ENCODE results near the gene ABCD2. TPM values are rescaled to one million over a fixed set of nuclear protein-coding genes. Genes with fewer than 3 reads are reported as not detected.

The ABCD2 gene
- total RNA-seq, 1 experiment from 2014 or later, result not detected

- ChIA-PET CTCF (no interaction called here), RAD21 (ENCODE audit: low non-redundant PET in 1 of 2, low total read pairs in 2 of 2, uncharacterized antibody in 2 of 2, unreplicated experiment in 2 of 2) (no interaction called here), POLR2A (no interaction called here)
- H3K79me2 ChIP-seq (ENCODE audit: insufficient read depth, low read length), result no peaks in the 10 kb centered on the region
- no peaks in the 10 kb centered on the region for H3K9me2 ChIP-seq (ENCODE audit: insufficient read depth)
- H3K27ac ChIP-seq (ENCODE audit: low read depth, low read length), result no peak overlapping the region
- no TSS peak for BruUV-seq (replicated peaks)
- intact Hi-C loops (cut with micrococcal nuclease), result no loop called here
- no peak for DNase-seq (ENCODE audit: low read depth, low spot score)
- H3K4me3 ChIP-seq (replicated peaks in 1 of 2; ENCODE audit: low read depth in 1 of 2, low read length in 2 of 2), result no peak overlapping the region
- no peaks in the 10 kb centered on the region for H3K36me3 ChIP-seq (ENCODE audit: control insufficient read depth in 1 of 2, insufficient read depth in 2 of 2, low read length in 2 of 2)
- no peak overlapping the region for H3K4me2 ChIP-seq (ENCODE audit: low read length)
- no peaks in the 10 kb centered on the region for H3K9me3 ChIP-seq (ENCODE audit: control insufficient read depth in 1 of 2, insufficient read depth in 1 of 2, low read depth in 1 of 2, low read length in 2 of 2)
- TF ChIP-seq YY1 (IDR thresholded peaks at IDR 0.05; ENCODE audit: extremely low read depth, insufficient replicate concordance, low read depth, low read length), result no peak
- no peak for TF ChIP-seq SRF (IDR thresholded peaks at IDR 0.05; ENCODE audit: low read depth)
- TF ChIP-seq POLR2AphosphoS5 (IDR thresholded peaks at IDR 0.05; ENCODE audit: low read depth, low read length), result no peak
- no peak for TF ChIP-seq ZNF274 (IDR thresholded peaks at IDR 0.05; ENCODE audit: low read depth, low read length)
- no peak for TF ChIP-seq ELF1 (IDR thresholded peaks at IDR 0.05; ENCODE audit: borderline replicate concordance, low read depth)
- TF ChIP-seq ZFX (IDR thresholded peaks at IDR 0.05), result no peak
- no peak for TF ChIP-seq EGR1 (IDR thresholded peaks at IDR 0.05; ENCODE audit: low read depth)
- TF ChIP-seq SIN3A (IDR thresholded peaks at IDR 0.05; ENCODE audit: low read depth), result no peak
- no peak for TF ChIP-seq EZH2phosphoT487 (IDR thresholded peaks at IDR 0.05; ENCODE audit: borderline replicate concordance)
- TF ChIP-seq, protein P1, sequence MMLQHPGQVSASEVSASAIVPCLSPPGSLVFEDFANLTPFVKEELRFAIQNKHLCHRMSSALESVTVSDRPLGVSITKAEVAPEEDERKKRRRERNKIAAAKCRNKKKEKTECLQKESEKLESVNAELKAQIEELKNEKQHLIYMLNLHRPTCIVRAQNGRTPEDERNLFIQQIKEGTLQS (IDR thresholded peaks at IDR 0.05), result no peak
- TF ChIP-seq, protein P2, sequence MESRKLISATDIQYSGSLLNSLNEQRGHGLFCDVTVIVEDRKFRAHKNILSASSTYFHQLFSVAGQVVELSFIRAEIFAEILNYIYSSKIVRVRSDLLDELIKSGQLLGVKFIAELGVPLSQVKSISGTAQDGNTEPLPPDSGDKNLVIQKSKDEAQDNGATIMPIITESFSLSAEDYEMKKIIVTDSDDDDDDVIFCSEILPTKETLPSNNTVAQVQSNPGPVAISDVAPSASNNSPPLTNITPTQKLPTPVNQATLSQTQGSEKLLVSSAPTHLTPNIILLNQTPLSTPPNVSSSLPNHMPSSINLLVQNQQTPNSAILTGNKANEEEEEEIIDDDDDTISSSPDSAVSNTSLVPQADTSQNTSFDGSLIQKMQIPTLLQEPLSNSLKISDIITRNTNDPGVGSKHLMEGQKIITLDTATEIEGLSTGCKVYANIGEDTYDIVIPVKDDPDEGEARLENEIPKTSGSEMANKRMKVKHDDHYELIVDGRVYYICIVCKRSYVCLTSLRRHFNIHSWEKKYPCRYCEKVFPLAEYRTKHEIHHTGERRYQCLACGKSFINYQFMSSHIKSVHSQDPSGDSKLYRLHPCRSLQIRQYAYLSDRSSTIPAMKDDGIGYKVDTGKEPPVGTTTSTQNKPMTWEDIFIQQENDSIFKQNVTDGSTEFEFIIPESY (IDR thresholded peaks at IDR 0.05; ENCODE audit: extremely low read depth, insufficient replicate concordance, low read length), result no peak
- TF ChIP-seq FOSL1 (IDR thresholded peaks at IDR 0.05; ENCODE audit: low read depth), result no peak
- no peak for TF ChIP-seq POLR2A (IDR thresholded peaks at IDR 0.05; ENCODE audit: borderline replicate concordance, extremely low read depth, insufficient read depth, insufficient read length)
- TF ChIP-seq, protein P3, sequence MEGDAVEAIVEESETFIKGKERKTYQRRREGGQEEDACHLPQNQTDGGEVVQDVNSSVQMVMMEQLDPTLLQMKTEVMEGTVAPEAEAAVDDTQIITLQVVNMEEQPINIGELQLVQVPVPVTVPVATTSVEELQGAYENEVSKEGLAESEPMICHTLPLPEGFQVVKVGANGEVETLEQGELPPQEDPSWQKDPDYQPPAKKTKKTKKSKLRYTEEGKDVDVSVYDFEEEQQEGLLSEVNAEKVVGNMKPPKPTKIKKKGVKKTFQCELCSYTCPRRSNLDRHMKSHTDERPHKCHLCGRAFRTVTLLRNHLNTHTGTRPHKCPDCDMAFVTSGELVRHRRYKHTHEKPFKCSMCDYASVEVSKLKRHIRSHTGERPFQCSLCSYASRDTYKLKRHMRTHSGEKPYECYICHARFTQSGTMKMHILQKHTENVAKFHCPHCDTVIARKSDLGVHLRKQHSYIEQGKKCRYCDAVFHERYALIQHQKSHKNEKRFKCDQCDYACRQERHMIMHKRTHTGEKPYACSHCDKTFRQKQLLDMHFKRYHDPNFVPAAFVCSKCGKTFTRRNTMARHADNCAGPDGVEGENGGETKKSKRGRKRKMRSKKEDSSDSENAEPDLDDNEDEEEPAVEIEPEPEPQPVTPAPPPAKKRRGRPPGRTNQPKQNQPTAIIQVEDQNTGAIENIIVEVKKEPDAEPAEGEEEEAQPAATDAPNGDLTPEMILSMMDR (IDR thresholded peaks at IDR 0.05 in 2 of 3, conservative IDR thresholded peaks at IDR 0.05 in 1 of 3; ENCODE audit: borderline replicate concordance in 1 of 3, insufficient read depth in 1 of 3, low read depth in 2 of 3, low read length in 2 of 3), result no peak
- H3K27me3 ChIP-seq (ENCODE audit: insufficient read depth, low read length), result no peaks in the 10 kb centered on the region
- H4K20me1 ChIP-seq (ENCODE audit: insufficient read depth), result no peaks in the 10 kb centered on the region
- no peak overlapping the region for H2AFZ ChIP-seq (ENCODE audit: low read depth, low read length, poor library complexity, severe bottlenecking)
- H3K9ac ChIP-seq (ENCODE audit: low read length), result no peak overlapping the region
- no peak for ATAC-seq
- no peaks in the 10 kb centered on the region for H3K4me1 ChIP-seq (ENCODE audit: control insufficient read depth in 1 of 2, insufficient read depth in 2 of 2, low read length in 2 of 2)
These were observed 6.6 kb upstream of the ABCD2 start for GRCh38 chr12:39626033-39626814.
